ENCODE data around the gene DOLPP1.

DNA sequence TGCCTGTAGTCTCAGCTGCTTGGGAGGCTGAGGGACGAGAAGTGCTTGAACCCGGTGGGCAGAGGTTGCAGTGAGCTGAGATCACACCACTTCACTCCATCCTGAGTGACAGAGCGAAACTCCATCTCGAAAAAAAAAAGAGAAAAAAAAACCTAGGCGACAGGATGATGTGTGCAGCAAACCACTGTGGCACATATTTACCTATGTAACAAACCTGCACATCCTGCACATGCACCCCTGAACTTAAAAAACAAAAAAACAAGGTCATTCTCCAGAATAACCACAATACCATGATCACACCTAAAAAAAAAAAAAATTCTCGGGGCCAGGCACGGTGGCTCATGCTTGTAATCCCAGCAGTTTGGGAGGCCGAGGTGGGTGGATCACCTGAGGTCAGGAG lies 7.5 kb upstream of the DOLPP1 start:
- TF ChIP-seq, protein P1, sequence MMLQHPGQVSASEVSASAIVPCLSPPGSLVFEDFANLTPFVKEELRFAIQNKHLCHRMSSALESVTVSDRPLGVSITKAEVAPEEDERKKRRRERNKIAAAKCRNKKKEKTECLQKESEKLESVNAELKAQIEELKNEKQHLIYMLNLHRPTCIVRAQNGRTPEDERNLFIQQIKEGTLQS (IDR thresholded peaks at IDR 0.05; ENCODE audit: insufficient read depth, low read depth, low read length) = no peak
- no peak for TF ChIP-seq EP300 (IDR thresholded peaks at IDR 0.05; ENCODE audit: borderline replicate concordance in 1 of 2, low read depth in 2 of 2, low read length in 2 of 2)

Data from H1 (cell line).